Hepatocyte (in vitro differentiated cells): ENCODE results near the gene IFNL4. TPM values are rescaled to one million over a fixed set of nuclear protein-coding genes. Genes with fewer than 3 reads are reported as not detected.

ENCODE experiments used
- DNase-seq: peaks from one replicate; pipeline ENCODE4 v3.0.0-alpha.2; 2016; ENCODE audit warnings: low spot score
- H2AFZ ChIP-seq: fragments of 200-600 bp; sonication (generic); 2 replicates; pipeline ENCODE4 v1.6.0; 2016; ENCODE audit warnings: antibody characterized with exemption, mild to moderate bottlenecking
- H3K27ac ChIP-seq: fragments of 200-600 bp; sonication (generic); 2 replicates; pipeline ENCODE4 v1.5.1; 2016; ENCODE audit warnings: mild to moderate bottlenecking
- H3K27me3 ChIP-seq: fragments of 200-600 bp; sonication (generic); 2 replicates; pipeline ENCODE4 v1.6.1; 2016
- H3K36me3 ChIP-seq: fragments of 200-600 bp; sonication (generic); replicated peaks from 2 replicates; pipeline ENCODE4 v1.5.1; 2016; ENCODE audit warnings: low read depth; ENCODE audit not compliant: insufficient read depth
- H3K4me1 ChIP-seq: fragments of 200-600 bp; sonication (generic); 2 replicates; pipeline ENCODE4 v1.5.1; 2016; ENCODE audit warnings: mild to moderate bottlenecking, moderate library complexity; ENCODE audit not compliant: insufficient read depth
- H3K4me2 ChIP-seq: fragments of 200-600 bp; sonication (generic); 2 replicates; pipeline ENCODE4 v1.6.0; 2016
- H3K4me3 ChIP-seq: fragments of 200-600 bp; sonication (generic); 2 replicates; pipeline ENCODE4 v1.5.1; 2016; ENCODE audit warnings: mild to moderate bottlenecking
- H3K79me2 ChIP-seq: fragments of 200-600 bp; sonication (generic); 2 replicates; pipeline ENCODE4 v1.6.0; 2017; ENCODE audit warnings: mild to moderate bottlenecking
- H3K9me2 ChIP-seq: fragments of 200-600 bp; sonication (generic); replicated peaks from 2 replicates; pipeline ENCODE4 v1.6.0; 2017; ENCODE audit warnings: mild to moderate bottlenecking; ENCODE audit not compliant: insufficient read depth
- H3K9me3 ChIP-seq: fragments of 200-600 bp; sonication (generic); 2 replicates; pipeline ENCODE4 v1.5.1; 2016; ENCODE audit warnings: low read depth, mild to moderate bottlenecking
- H4K20me1 ChIP-seq: fragments of 200-600 bp; sonication (generic); 2 replicates; pipeline ENCODE4 v1.6.0; 2016; ENCODE audit warnings: mild to moderate bottlenecking; ENCODE audit not compliant: insufficient read depth, poor library complexity, severe bottlenecking
- EZH2 ChIP-seq: fragments of 200-600 bp; sonication (generic); IDR thresholded peaks from 2 replicates; pipeline ENCODE4 v1.6.1; 2016; ENCODE audit warnings: antibody characterized with exemption, mild to moderate bottlenecking, borderline replicate concordance
- EZH2phosphoT487 ChIP-seq: fragments of 200-600 bp; sonication (generic); IDR thresholded peaks from one replicate; pipeline ENCODE4 v1.6.1; 2018; ENCODE audit warnings: antibody characterized with exemption, mild to moderate bottlenecking, low read depth, moderate library complexity; ENCODE audit not compliant: unreplicated experiment, severe bottlenecking
- WGBS: methylation state at CpG from one replicate; pipeline ENCODE4 v1.1.6; 2016; ENCODE audit warnings: low lambda C conversion rate; ENCODE audit errors: missing lambda C conversion rate; 5-methylcytosine and 5-hydroxymethylcytosine counted together
- polyA plus RNA-seq: library from polyadenylated mRNA; unstranded; fragments of >200 nt; fragmentation: Nextera tagmentation; extraction: Ambion mirVana; gene quantifications from 2 replicates; pipeline ENCODE4 v1.2.1, GENCODE V29; 2016
- total RNA-seq: library from RNA; depleted of rRNA; stranded (reverse); fragments of >200 nt; gene quantifications from 2 replicates; pipeline ENCODE4 v1.2.3, GENCODE V29; 2014
- TF ChIP-seq, protein P1 (sequence below): fragments of 200-600 bp; sonication (generic); IDR thresholded peaks from 2 replicates; pipeline ENCODE4 v1.5.1; 2016; ENCODE audit warnings: antibody characterized with exemption, mild to moderate bottlenecking; ENCODE audit not compliant: poor library complexity

The IFNL4 gene
- total and polyA plus RNA-seq, 2 experiments from 2014 or later = not detected

DNA sequence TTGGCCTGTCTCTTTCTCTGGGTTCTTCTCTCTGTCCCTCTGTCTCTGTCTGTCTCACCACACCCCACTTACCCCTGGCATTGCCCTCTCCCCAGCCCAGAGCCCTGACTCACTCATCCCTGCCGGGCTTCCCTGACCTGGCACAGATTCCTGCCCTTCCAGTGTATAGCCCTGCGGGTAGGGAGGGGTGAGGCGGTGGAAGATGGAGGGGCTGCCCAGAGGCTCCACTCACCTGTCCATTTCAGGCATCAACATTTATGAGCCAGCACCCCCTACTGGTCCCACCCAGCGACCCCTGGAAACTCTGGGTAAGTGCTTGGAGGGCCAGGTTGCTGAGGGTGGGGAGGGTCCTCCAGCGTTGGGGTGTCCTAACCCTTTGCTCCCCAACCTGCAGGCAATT lies 50.8 kb downstream of the IFNL4 start:
- H3K79me2 ChIP-seq = no peaks in the 10 kb centered on the region
- H3K36me3 ChIP-seq = no peaks in the 10 kb centered on the region
- TF ChIP-seq EZH2phosphoT487 (no peak), EZH2 (no peak)
- TF ChIP-seq, protein P1, sequence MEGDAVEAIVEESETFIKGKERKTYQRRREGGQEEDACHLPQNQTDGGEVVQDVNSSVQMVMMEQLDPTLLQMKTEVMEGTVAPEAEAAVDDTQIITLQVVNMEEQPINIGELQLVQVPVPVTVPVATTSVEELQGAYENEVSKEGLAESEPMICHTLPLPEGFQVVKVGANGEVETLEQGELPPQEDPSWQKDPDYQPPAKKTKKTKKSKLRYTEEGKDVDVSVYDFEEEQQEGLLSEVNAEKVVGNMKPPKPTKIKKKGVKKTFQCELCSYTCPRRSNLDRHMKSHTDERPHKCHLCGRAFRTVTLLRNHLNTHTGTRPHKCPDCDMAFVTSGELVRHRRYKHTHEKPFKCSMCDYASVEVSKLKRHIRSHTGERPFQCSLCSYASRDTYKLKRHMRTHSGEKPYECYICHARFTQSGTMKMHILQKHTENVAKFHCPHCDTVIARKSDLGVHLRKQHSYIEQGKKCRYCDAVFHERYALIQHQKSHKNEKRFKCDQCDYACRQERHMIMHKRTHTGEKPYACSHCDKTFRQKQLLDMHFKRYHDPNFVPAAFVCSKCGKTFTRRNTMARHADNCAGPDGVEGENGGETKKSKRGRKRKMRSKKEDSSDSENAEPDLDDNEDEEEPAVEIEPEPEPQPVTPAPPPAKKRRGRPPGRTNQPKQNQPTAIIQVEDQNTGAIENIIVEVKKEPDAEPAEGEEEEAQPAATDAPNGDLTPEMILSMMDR = no peak
- H3K4me3 ChIP-seq = no peak overlapping the region
- peaks cover 10% of the 10 kb centered on the region for H3K4me1 ChIP-seq
- WGBS = 67% methylated on average over 5 of the region's 5 CpGs
- no peaks in the 10 kb centered on the region for H3K9me2 ChIP-seq
- H3K9me3 ChIP-seq = no peaks in the 10 kb centered on the region
- no peak overlapping the region for H3K4me2 ChIP-seq
- no peaks in the 10 kb centered on the region for H4K20me1 ChIP-seq
- peaks cover 27% of the 10 kb centered on the region for H3K27me3 ChIP-seq
- no peak overlapping the region for H3K27ac ChIP-seq
- no peak for DNase-seq
- no peak overlapping the region for H2AFZ ChIP-seq

DNA sequence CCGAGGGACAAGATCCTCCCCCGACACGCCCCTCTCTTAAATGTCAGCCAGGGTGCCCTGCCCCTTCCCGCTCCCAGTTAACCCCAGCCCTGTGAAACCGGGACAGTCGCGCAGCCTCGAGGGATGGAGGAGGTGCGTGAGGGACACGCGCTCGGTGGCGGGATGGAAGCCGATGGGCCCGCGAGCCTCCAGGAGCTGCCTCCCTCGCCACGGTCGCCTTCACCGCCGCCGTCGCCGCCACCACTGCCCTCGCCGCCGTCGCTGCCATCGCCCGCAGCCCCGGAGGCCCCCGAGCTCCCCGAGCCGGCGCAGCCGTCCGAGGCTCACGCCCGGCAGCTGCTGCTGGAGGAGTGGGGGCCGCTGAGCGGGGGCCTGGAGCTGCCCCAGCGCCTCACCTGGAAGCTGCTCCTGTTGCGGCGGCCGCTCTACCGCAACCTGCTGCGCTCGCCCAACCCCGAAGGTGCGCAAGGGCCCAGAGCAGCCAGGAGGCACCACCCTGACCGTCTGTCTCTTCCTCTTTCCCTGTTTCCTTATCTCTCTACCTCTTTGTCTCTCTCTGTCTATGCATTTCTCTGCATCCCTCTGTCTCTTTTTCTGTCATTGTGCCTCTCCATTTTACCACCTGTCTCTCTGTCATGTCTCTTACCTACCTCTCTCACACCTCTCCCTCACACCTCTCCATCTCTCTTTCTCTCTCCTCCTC lies 51.6 kb downstream of the IFNL4 start, which contains the start of gene NCCRP1:
Gene NCCRP1, plus strand, starts transcription at position 105 of the 703 bp plus-strand sequence. Its CDS starts 19 bp downstream, at position 124.
- Histone ChIP-seq H3K9me2 (no peaks in the 10 kb centered on the region), H3K4me1 (peaks cover 10% of the 10 kb centered on the region), H3K4me2 (peak within 1 kb of the TSS; percentile 80), H3K4me3 (no peak within 1 kb of the TSS), H3K9me3 (no peaks in the 10 kb centered on the region), H3K79me2 (no peaks in the 10 kb centered on the region), H3K27ac (no peak within 1 kb of the TSS), H2AFZ (no peak within 1 kb of the TSS), H3K27me3 (peaks cover 27% of the 10 kb centered on the region), H4K20me1 (no peaks in the 10 kb centered on the region), H3K36me3 (no peaks in the 10 kb centered on the region)
- 9% methylated on average over 14 of the region's 51 CpGs for WGBS
- TF ChIP-seq EZH2 (peak; percentile 46), EZH2phosphoT487 (no peak)
- DNase-seq = no peak

DNA sequence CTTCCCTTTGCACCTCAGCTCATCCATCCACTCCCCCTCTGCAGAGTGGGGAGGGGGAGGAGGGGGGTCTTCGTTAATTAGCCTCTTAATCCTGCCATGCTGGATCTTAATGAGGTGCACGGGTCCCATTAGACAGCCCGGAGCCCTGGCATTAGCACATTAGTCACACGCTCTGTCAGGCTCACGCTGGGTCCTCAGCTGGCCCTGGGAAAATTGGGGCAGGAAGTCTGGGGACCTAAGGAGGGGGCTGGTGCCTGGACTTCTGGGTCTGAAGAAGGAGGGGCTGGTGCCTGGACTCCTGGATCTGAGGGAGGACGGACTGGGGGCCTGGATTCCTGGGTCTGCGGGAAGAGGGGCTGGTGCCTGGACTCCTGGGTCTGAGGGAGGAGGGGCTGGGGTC lies 52.3 kb downstream of the IFNL4 start:
- TF ChIP-seq EZH2phosphoT487 = no peak
- TF ChIP-seq, protein P1 = no peak
- TF ChIP-seq EZH2 = no peak
- no peaks in the 10 kb centered on the region for H3K36me3 ChIP-seq

More for the DNA sequence above, 52.3 kb downstream of the IFNL4 start:
- Histone ChIP-seq H3K9me3 (no peaks in the 10 kb centered on the region), H3K27me3 (peaks cover 27% of the 10 kb centered on the region), H3K4me2 (no peak overlapping the region), H3K79me2 (no peaks in the 10 kb centered on the region), H2AFZ (no peak overlapping the region), H3K4me3 (no peak overlapping the region), H3K4me1 (peaks cover 10% of the 10 kb centered on the region), H4K20me1 (no peaks in the 10 kb centered on the region), H3K9me2 (no peaks in the 10 kb centered on the region), H3K27ac (no peak overlapping the region)
- 47% methylated on average over 6 of the region's 7 CpGs for WGBS
- no peak for DNase-seq

Other genes with a start within 250 kb of the IFNL4 start
- 6.7 and 15.2 TPM in 2 replicates for gene FBXO27, start 216.3 kb downstream of the IFNL4 start, total RNA-seq
- gene FBXO27, start 216.3 kb downstream of the IFNL4 start, polyA plus RNA-seq = 10.3 and 11.0 TPM in 2 replicates
- 0.16 and 0.23 TPM in 2 replicates for gene ACP7, start 164.5 kb downstream of the IFNL4 start, total RNA-seq
- gene ACP7, start 164.5 kb downstream of the IFNL4 start, polyA plus RNA-seq = 0.13 and 0.21 TPM in 2 replicates
- gene PAK4, start 123.1 kb downstream of the IFNL4 start, total RNA-seq = 15.2 and 20.3 TPM in 2 replicates
- 39.6 and 41.0 TPM in 2 replicates for gene PAK4, start 123.1 kb downstream of the IFNL4 start, polyA plus RNA-seq
- 1.6 and 2.5 TPM in 2 replicates for gene NCCRP1, start 51.9 kb downstream of the IFNL4 start, total RNA-seq
- 7.0 and 13.6 TPM in 2 replicates for gene NCCRP1, start 51.9 kb downstream of the IFNL4 start, polyA plus RNA-seq
- gene SYCN, start 44.6 kb downstream of the IFNL4 start, total RNA-seq = 2.5 TPM in 1 of 2 replicates, not detected in the other
- gene SYCN, start 44.6 kb downstream of the IFNL4 start, polyA plus RNA-seq = 0.37 TPM in 1 of 2 replicates, not detected in the other
- gene IFNL3, start 3.9 kb downstream of the IFNL4 start, total RNA-seq = not detected in 2 replicates
- 0.26 TPM in 1 of 2 replicates, not detected in the other for gene IFNL3, start 3.9 kb downstream of the IFNL4 start, polyA plus RNA-seq
- not detected in 2 replicates for gene IFNL2, start 19.5 kb upstream of the IFNL4 start, total RNA-seq
- not detected in 2 replicates for gene IFNL2, start 19.5 kb upstream of the IFNL4 start, polyA plus RNA-seq
- gene IFNL1, start 47.6 kb upstream of the IFNL4 start, total RNA-seq = not detected in 2 replicates
- gene IFNL1, start 47.6 kb upstream of the IFNL4 start, polyA plus RNA-seq = not detected in 2 replicates
- gene LRFN1, start 72.0 kb upstream of the IFNL4 start, total RNA-seq = 1.1 and 2.4 TPM in 2 replicates
- gene LRFN1, start 72.0 kb upstream of the IFNL4 start, polyA plus RNA-seq = 5.6 and 6.1 TPM in 2 replicates
- 0.32 TPM in 1 of 2 replicates, not detected in the other for gene GMFG, start 87.2 kb upstream of the IFNL4 start, total RNA-seq
- 0.86 and 2.9 TPM in 2 replicates for gene GMFG, start 87.2 kb upstream of the IFNL4 start, polyA plus RNA-seq
- gene SAMD4B, start 93.6 kb upstream of the IFNL4 start, total RNA-seq = 39.2 and 54.8 TPM in 2 replicates
- 61.0 and 66.5 TPM in 2 replicates for gene SAMD4B, start 93.6 kb upstream of the IFNL4 start, polyA plus RNA-seq
- 30.4 and 42.5 TPM in 2 replicates for gene PAF1, start 142.2 kb upstream of the IFNL4 start, total RNA-seq
- 53.5 and 54.4 TPM in 2 replicates for gene PAF1, start 142.2 kb upstream of the IFNL4 start, polyA plus RNA-seq
- 18.9 and 21.4 TPM in 2 replicates for gene MED29, start 142.5 kb upstream of the IFNL4 start, total RNA-seq
- gene MED29, start 142.5 kb upstream of the IFNL4 start, polyA plus RNA-seq = 27.9 and 38.6 TPM in 2 replicates
- 72.9 and 95.8 TPM in 2 replicates for gene ZFP36, start 158.0 kb upstream of the IFNL4 start, total RNA-seq
- gene ZFP36, start 158.0 kb upstream of the IFNL4 start, polyA plus RNA-seq = 1,034 and 1,087 TPM in 2 replicates
- gene PLEKHG2, start 163.8 kb upstream of the IFNL4 start, total RNA-seq = 17.7 and 25.3 TPM in 2 replicates
- 34.0 and 44.0 TPM in 2 replicates for gene PLEKHG2, start 163.8 kb upstream of the IFNL4 start, polyA plus RNA-seq
- gene RPS16, start 187.1 kb upstream of the IFNL4 start, total RNA-seq = 63.8 and 115 TPM in 2 replicates
- 409 and 411 TPM in 2 replicates for gene RPS16, start 187.1 kb upstream of the IFNL4 start, polyA plus RNA-seq
- 63.7 and 71.6 TPM in 2 replicates for gene SUPT5H, start 196.7 kb upstream of the IFNL4 start, total RNA-seq
- gene SUPT5H, start 196.7 kb upstream of the IFNL4 start, polyA plus RNA-seq = 184 and 213 TPM in 2 replicates
- gene TIMM50, start 232.0 kb upstream of the IFNL4 start, total RNA-seq = 53.1 and 57.2 TPM in 2 replicates
- gene TIMM50, start 232.0 kb upstream of the IFNL4 start, polyA plus RNA-seq = 56.4 and 61.7 TPM in 2 replicates